A549 (cell line): ENCODE results near the gene TNC.

Experiments
- E2F6 ChIP-seq: IDR thresholded peaks from 2 replicates; pipeline ENCODE4 v1.6.1; 2012; ENCODE audit warnings: low read depth, borderline replicate concordance
- EHMT2 ChIP-seq: fragments of 200-600 bp; sonication (generic); IDR thresholded peaks from 2 replicates; pipeline ENCODE4 v1.6.1; 2016; ENCODE audit warnings: antibody characterized with exemption, low read depth, mild to moderate bottlenecking, moderate library complexity
- HMGXB4 ChIP-seq: fragments of 250-450 bp; sonication (Bioruptor Pico); IDR thresholded peaks from 2 replicates; pipeline ENCODE4 v1.5.0; 2021; ENCODE audit warnings: mild to moderate bottlenecking, moderate library complexity, borderline replicate concordance
- POLR2A ChIP-seq: IDR thresholded peaks from 2 replicates; pipeline ENCODE4 v1.6.1; 2012; ENCODE audit warnings: mild to moderate bottlenecking, low read length
- RAD21 ChIP-seq, 2 experiments: fragments of >200 bp in 1 of 2; sonication (Bioruptor Twin) in 1 of 2; formaldehyde crosslinking in 1 of 2; IDR thresholded peaks in 1 of 2; conservative IDR thresholded peaks in 1 of 2; 2 replicates in 1 of 2; 3 replicates in 1 of 2; pipeline ENCODE4 v1.6.1; 2012 to 2018; ENCODE audit warnings: inconsistent platforms in 1 of 2
- REST ChIP-seq: fragments of 200-600 bp; sonication (generic); IDR thresholded peaks from 2 replicates; pipeline ENCODE4 v1.6.1; 2016; ENCODE audit warnings: antibody characterized with exemption, mild to moderate bottlenecking, moderate library complexity
- RNF2 ChIP-seq: fragments of 200-600 bp; sonication (generic); IDR thresholded peaks from 2 replicates; pipeline ENCODE4 v1.6.1; 2016; ENCODE audit warnings: low read depth, mild to moderate bottlenecking, antibody characterized with exemption, moderate library complexity, borderline replicate concordance
- SMC3 ChIP-seq: fragments of >200 bp; sonication (Bioruptor Twin); formaldehyde crosslinking; IDR thresholded peaks from 3 replicates; pipeline ENCODE4 v1.6.1; 2018; ENCODE audit warnings: inconsistent platforms
- TFCP2L1 ChIP-seq: fragments of 250-450 bp; sonication (Bioruptor Pico); IDR thresholded peaks from 2 replicates; pipeline ENCODE4 v1.5.0; 2021; ENCODE audit warnings: mild to moderate bottlenecking
- TF ChIP-seq, protein P1 (sequence below): fragments of >200 bp; sonication (Bioruptor Twin); formaldehyde crosslinking; IDR thresholded peaks from 3 replicates; pipeline ENCODE4 v1.5.1; 2016

DNA sequence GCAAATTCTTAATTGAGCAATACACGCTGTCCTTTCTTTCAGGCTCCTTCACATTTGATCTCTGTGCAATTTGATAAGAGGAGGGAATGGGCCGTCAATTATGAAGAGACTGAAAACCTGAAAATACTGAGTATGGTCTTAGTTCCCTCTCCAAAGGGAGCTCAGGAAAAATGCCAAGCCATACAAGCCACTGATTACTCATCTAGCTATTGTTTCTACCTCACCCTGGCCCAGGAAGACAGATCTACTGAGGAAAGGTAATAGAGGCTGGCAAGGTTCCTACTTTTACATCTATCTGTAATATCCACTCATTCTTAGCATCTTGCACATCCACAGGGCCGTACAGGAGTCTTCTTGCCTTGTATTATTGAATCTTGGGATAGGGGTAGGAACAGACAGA, 23.7 kb upstream of the TNC start:
- TF ChIP-seq RNF2 (no peak), REST (no peak), EHMT2 (no peak), RAD21 (conservative IDR thresholded peaks at IDR 0.05 in 1 of 2, IDR thresholded peaks at IDR 0.05 in 1 of 2) (no peak), POLR2A (no peak), TFCP2L1 (CRISPR knock-in tag) (no peak), E2F6 (no peak), HMGXB4 (CRISPR knock-in tag) (no peak), SMC3 (no peak)
- TF ChIP-seq, protein P1, sequence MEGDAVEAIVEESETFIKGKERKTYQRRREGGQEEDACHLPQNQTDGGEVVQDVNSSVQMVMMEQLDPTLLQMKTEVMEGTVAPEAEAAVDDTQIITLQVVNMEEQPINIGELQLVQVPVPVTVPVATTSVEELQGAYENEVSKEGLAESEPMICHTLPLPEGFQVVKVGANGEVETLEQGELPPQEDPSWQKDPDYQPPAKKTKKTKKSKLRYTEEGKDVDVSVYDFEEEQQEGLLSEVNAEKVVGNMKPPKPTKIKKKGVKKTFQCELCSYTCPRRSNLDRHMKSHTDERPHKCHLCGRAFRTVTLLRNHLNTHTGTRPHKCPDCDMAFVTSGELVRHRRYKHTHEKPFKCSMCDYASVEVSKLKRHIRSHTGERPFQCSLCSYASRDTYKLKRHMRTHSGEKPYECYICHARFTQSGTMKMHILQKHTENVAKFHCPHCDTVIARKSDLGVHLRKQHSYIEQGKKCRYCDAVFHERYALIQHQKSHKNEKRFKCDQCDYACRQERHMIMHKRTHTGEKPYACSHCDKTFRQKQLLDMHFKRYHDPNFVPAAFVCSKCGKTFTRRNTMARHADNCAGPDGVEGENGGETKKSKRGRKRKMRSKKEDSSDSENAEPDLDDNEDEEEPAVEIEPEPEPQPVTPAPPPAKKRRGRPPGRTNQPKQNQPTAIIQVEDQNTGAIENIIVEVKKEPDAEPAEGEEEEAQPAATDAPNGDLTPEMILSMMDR, result no peak
